ENCODE results near the gene RET. TPM values are rescaled to one million over a fixed set of nuclear protein-coding genes. Genes with fewer than 3 reads are reported as not detected.

RET gene
- total RNA-seq, 6 experiments from 2014 or later: 0.53 to 10.2 (median 1.4) TPM

GRCh38 chr10:43111921-43112607, 35.2 kb downstream of the RET start:
- WGBS (ENCODE audit: insufficient coverage, low coverage, low lambda C conversion rate, missing lambda C conversion rate): 63% methylated on average over 6 of the region's 17 CpGs
- TF ChIP-seq CTCF (IDR thresholded peaks at IDR 0.05) (no peak), POLR2A (IDR thresholded peaks at IDR 0.05) (no peak)
- H3K4me3 ChIP-seq: no peak overlapping the region
- no peaks in the 10 kb centered on the region for H3K4me1 ChIP-seq
- ATAC-seq (no peak), DNase-seq (no peak)
- intact Hi-C loops (cut with DNase I): no loop called here
- H3K36me3 ChIP-seq: no peaks in the 10 kb centered on the region
- H3K27me3 ChIP-seq: no peaks in the 10 kb centered on the region
- H3K27ac ChIP-seq: no peak overlapping the region
- H3K9me3 ChIP-seq: no peaks in the 10 kb centered on the region

- ATAC-seq: no peak
- Histone ChIP-seq H3K27me3 (no peaks in the 10 kb centered on the region), H3K27ac (no peak overlapping the region), H3K36me3 (no peaks in the 10 kb centered on the region), H3K4me3 (no peak overlapping the region), H3K9me3 (no peaks in the 10 kb centered on the region), H3K4me1 (no peaks in the 10 kb centered on the region)
- TF ChIP-seq POLR2A (IDR thresholded peaks at IDR 0.05) (no peak), CTCF (IDR thresholded peaks at IDR 0.05) (no peak)
- no peak for DNase-seq
- WGBS (ENCODE audit: insufficient coverage, low coverage, low lambda C conversion rate, missing lambda C conversion rate): 80% methylated on average over 3 of the region's 7 CpGs
- intact Hi-C loops (cut with DNase I): no loop called here
Measured at GRCh38 chr10:43112608-43112961, 35.7 kb downstream of the RET start.

- Histone ChIP-seq H3K9me3 (no peaks in the 10 kb centered on the region), H3K27me3 (no peaks in the 10 kb centered on the region), H3K27ac (no peak overlapping the region), H3K4me1 (no peaks in the 10 kb centered on the region), H3K36me3 (no peaks in the 10 kb centered on the region), H3K4me3 (no peak overlapping the region)
- 83% methylated on average over 3 of the region's 16 CpGs for WGBS (ENCODE audit: insufficient coverage, low coverage, low lambda C conversion rate, missing lambda C conversion rate)
- ATAC-seq (no peak), DNase-seq (no peak)
- TF ChIP-seq POLR2A (IDR thresholded peaks at IDR 0.05) (no peak), CTCF (IDR thresholded peaks at IDR 0.05) (no peak)
- intact Hi-C loops (cut with DNase I): no loop called here
Measured at GRCh38 chr10:43113201-43114087, 36.6 kb downstream of the RET start.

GRCh38 chr10:43114088-43114742, 37.3 kb downstream of the RET start:
- DNase-seq: peak in 1 of 3 donors; percentile 56

More at GRCh38 chr10:43114088-43114742, 37.3 kb downstream of the RET start:
- Histone ChIP-seq H3K27me3 (no peaks in the 10 kb centered on the region), H3K27ac (no peak overlapping the region), H3K36me3 (no peaks in the 10 kb centered on the region), H3K4me1 (no peaks in the 10 kb centered on the region), H3K4me3 (no peak overlapping the region), H3K9me3 (no peaks in the 10 kb centered on the region)
- 66% methylated on average over 2 of the region's 24 CpGs for WGBS (ENCODE audit: insufficient coverage, low coverage, low lambda C conversion rate, missing lambda C conversion rate)
- intact Hi-C loops (cut with DNase I): no loop called here
- no peak for ATAC-seq
- TF ChIP-seq POLR2A (IDR thresholded peaks at IDR 0.05) (no peak), CTCF (IDR thresholded peaks at IDR 0.05) (no peak)

All from right lobe of liver (tissue), 6 donors.